ENCODE measurements around the gene METTL16.
"Not testable (repeated sequence)": the region's sequence is repeated elsewhere in the genome, so short reads cannot be mapped to it uniquely, and the experiment has no call there.

Gene METTL16

DNA sequence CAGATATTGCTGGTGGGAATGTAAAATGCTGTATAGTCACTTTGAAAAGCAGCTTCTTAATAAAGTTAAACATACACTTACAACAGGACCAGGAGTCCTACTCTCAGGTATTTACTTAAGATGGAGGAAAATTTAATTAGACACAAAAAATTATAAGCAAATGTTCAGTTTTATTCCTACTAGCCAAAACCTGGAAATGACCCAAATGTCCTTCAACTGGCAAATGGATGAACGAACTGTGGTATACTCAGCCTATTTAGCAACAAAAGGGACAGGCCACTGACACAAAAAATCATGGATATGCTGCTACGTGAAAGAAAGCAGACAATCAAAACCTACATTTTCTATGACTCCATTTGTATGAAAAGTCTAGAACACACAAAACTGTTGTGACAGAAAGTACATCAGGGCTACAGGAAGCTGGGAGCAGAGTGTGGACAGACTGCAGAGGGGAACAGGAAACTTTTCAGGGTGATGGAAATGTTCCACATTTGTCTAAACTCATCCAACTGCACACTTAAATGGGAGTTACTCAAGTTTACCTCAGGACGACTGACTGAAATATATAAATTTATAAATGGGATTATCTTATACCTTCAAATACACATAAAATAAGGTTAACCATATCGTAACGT, 61.6 kb downstream of the METTL16 start:
- DNase-seq (ENCODE audit: low spot score), result no peak

GRCh38 chr17:2449486-2449885, 62.2 kb downstream of the METTL16 start:
- DNase-seq (ENCODE audit: low spot score), result no peak

GRCh38 chr17:2447479-2447878, 64.2 kb downstream of the METTL16 start:
- not testable (repeated sequence) for DNase-seq (ENCODE audit: low spot score)

DNA sequence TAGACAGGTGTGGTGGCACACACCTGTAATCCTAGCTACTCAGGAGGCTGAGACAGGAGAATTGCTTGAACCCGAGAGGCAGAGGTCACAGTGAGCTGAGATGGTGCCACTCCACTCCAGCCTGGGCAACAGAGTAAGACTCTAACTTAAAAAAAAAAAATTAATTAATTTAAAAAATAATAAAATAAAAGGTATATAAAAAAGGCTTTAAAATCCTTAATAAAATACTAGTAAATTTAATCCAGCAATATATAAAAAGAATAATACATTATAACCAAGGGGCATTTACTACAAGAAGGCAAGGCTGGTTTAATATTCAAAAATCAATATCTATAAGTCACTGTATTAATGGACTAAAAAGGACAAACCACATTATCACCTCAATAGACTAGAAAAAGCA, 66.0 kb downstream of the METTL16 start:
- DNase-seq (ENCODE audit: low spot score), result no peak

DNA sequence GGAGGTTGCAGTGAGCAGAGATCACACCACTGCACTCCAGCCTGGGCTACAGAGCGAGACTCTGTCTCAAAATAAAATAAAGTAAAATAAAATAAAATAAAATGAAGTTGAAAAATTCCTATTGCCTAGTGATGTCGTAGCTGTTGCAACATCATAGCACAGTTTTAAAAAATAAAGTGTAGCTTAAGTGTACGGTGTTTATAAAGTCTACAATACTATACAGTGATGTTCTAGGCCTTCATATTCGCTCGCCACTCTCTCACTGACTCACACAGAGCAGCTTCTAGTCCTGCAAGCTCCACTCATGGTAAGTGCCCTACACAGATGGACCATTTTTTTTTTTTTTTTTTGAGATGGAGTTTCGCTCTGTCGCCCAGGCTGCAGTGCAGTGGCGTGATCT, 67.3 kb downstream of the METTL16 start:
- DNase-seq (ENCODE audit: low spot score), result no peak

DNA sequence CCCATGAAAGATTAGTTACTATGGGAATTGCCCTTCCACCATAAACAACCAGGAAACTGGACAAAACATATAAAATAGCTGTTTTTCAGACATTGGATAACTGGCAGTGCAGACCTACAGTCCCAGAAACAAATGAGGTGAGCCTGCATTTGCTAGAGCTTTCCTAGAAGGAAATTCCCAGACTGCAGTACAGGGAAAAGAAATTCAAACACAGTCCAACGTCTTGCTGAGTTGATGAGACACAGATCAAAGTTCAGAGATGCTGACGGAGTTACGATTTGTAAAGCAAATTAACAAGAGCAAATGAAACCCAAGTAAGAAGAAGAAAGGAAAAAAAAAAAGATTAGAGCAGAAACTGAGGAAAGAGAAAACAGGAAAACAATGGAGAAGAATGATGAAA, 69.5 kb downstream of the METTL16 start:
- no peak for DNase-seq (ENCODE audit: low spot score)

DNA sequence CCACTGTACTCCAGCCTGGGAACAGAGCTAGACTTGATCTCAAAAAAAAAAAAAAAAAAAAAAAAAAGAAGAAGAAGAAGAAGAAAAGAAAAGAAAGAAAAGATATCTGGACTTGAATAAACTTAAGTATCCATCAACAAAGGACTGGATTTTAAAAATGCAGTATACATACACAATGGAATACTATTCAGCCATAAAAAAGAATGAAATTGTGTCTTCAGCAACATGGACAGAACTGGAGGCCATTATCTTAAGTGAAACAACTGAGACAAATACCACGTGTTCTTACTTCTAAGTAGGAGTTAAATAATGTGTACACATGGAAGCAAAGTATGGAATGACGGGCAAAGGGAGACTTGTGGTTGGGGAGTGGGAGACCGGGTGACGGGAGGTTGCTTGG, 70.8 kb downstream of the METTL16 start:
- no peak for DNase-seq (ENCODE audit: low spot score)

GRCh38 chr17:2439997-2440396, 71.7 kb downstream of the METTL16 start:
- not testable (repeated sequence) for DNase-seq (ENCODE audit: low spot score)

GRCh38 chr17:2438823-2439222, 72.9 kb downstream of the METTL16 start:
- no peak for DNase-seq (ENCODE audit: low spot score)

DNA sequence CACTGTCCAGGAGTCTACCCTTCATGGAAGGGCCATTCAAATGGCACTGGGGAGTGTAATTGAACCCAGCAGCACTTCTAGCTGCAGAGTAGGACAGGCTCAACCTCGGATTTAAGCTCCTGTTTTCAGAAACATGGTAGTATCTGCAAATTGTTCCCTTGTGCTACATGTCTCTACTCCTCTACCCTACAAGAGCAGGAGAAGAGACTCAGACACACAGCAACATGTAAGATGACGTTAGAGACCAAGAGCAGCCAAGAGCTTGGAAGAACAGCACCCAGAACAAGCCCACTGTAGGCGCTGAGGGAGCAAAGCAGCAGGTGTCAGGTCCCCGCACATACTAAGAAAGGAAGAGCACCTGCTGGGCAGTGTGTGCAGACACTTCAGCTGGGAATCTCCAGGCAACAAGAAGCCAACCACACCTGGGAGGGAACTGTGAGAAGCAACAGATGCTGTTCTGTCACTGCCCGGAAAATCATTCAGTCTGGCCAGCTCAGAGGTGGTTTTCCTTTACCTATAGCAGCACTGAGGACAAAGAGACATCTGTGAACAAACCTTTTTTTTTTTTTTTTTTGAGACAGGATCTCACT, 75.3 kb downstream of the METTL16 start:
- DNase-seq (ENCODE audit: low spot score), result no peak

GRCh38 chr17:2435862-2436261, 75.8 kb downstream of the METTL16 start:
- no peak for DNase-seq (ENCODE audit: low spot score)

GRCh38 chr17:2435181-2435741, 76.4 kb downstream of the METTL16 start:
- no peak for DNase-seq (ENCODE audit: low spot score)

DNA sequence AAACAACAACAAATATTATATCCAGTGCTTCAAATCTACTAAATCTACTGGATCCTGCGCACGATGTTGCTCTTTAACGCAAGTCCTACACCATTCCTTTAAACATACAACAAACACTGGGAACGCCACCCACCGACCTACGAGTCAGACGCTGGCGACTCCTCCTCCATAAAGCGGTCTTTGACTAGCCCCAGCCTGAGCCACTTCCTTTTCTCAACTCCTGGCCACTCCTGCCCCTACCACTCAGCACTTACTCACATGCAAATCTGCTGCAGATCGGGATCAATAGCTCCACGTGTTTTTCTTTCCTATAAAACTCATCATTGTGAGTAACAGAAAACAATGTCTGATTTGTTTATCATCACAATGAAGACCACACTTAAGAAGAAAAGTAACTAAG, 78.0 kb downstream of the METTL16 start:
- no peak for DNase-seq (ENCODE audit: low spot score)

GRCh38 chr17:2427910-2428309, 83.8 kb downstream of the METTL16 start:
- no peak for DNase-seq (ENCODE audit: low spot score)

DNA sequence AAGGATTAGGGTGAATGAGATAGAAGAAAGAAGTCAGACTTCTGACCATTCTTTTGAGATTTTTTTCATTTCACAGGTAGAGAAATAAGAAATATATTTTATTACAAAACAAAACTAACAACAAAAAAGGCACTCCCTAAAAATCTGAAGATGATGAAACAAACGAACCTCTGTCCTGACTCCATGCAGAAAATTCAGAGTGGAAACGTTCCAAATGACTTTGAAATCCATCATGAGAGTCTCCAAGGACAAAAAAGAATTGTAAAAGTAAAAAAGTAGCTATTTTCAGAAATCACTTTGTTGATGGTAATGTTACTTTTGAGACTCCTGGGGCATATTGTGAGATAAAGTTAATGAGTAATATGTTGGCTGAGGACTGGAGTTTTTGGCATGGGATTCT, 84.5 kb downstream of the METTL16 start:
- DNase-seq (ENCODE audit: low spot score), result no peak

DNA sequence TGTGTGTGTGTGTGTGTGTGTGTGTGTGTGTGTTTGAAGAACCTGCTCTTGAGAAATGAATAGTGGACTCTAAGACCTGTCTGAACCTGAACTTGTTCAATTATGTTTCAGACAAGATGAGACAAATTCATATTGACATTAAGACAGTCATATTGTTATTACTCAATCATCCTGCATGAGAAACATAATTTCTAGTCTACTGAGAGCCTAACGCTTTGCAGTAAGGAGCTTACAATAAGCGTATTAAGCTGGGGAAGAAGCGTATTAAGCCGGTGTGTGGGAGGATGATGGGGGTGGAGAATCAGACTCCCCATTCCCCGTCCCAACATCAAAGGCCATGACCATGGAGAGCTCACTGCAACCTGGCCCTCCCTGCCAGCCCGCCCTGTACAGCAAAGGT, 88.4 kb downstream of the METTL16 start:
- no peak for DNase-seq (ENCODE audit: low spot score)

GRCh38 chr17:2421315-2422147, 90.2 kb downstream of the METTL16 start:
- no peak for DNase-seq (ENCODE audit: low spot score)

DNA sequence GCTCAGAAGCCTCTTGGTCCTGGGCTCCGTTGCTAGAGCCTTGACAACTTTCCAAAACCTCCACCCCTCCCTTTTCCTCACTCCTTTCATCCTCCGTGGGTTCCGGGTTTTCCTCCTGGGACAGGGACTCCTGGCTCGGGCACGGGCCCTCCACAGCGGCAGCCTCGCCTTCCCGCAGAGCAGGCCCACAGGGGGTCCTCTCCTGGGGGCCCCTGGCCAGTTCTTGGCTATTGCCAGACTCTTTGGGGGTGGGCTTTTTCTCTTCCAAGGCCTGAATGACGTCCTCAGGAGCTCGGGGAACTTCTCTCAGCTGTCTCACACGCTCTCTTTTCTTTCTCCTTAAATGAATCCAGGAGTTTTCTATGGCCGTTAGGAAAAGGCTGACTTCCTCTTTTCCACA, 91.5 kb downstream of the METTL16 start:
- no peak for DNase-seq (ENCODE audit: low spot score)

GRCh38 chr17:2419486-2419885, 92.2 kb downstream of the METTL16 start:
- DNase-seq (ENCODE audit: low spot score), result no peak

GRCh38 chr17:2418572-2418971, 93.1 kb downstream of the METTL16 start:
- DNase-seq (ENCODE audit: low spot score), result no peak

DNA sequence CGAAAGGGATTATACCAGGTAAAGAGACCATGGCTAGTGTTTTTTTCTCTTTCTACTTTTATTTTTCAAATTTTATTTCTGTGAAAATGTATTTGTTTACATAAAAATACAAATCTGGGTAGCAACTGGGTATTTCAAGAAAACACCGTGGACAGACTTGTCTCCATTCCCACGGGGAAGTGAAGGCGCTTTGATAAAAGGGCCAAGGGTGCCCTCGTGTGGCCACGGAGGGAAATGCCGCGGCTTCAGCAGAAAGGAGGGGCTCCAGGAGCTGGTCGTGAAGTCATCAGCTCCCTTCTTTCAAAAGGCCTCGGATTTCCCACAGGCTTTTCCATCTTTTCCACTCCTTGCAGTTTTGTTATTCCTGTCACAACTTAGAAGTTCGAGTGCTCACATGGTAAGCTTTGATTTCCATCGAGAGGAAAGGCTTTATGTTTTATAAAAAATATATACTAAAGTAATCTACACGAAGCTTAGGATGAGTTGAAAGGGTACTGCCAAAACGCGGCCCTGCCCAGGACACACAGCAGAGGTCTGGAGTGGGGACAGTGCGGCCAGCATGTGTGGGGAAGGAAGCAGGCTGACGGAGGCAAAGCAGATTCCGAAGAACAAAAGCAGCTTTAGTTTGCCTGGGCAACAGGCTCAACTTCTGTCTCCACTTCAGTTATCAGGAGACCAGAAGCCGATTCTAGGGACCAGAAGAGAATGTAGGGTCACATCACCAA, 95.5 kb downstream of the METTL16 start:
- peak; percentile 85 for DNase-seq (ENCODE audit: low spot score)

GRCh38 chr17:2415081-2415480, 96.6 kb downstream of the METTL16 start:
- DNase-seq (ENCODE audit: low spot score), result no peak
